ENCODE data around the gene DNAJB8. TPM values are rescaled to one million over a fixed set of nuclear protein-coding genes. Genes with fewer than 3 reads are reported as not detected.

The DNAJB8 gene
- total RNA-seq, 2 experiments from 2014 or later = not detected

DNA sequence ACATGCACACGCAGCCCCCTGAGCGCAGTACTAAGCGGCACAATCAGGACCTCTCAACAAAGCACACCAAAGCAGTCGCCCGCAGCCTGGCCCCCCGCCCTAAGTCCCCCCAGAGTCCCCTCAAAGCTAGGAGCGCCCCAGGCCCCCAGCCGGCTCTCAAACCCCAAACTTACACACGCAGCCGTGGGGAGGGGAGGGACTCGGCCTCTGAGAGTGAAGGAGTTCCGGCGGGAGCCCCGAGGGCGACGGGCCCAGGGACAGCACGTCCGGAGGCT, 20.8 kb upstream of the DNAJB8 start:
- no peak overlapping the region for H3K4me3 ChIP-seq (ENCODE audit: low read depth, low read length, poor library complexity, severe bottlenecking)

DNA sequence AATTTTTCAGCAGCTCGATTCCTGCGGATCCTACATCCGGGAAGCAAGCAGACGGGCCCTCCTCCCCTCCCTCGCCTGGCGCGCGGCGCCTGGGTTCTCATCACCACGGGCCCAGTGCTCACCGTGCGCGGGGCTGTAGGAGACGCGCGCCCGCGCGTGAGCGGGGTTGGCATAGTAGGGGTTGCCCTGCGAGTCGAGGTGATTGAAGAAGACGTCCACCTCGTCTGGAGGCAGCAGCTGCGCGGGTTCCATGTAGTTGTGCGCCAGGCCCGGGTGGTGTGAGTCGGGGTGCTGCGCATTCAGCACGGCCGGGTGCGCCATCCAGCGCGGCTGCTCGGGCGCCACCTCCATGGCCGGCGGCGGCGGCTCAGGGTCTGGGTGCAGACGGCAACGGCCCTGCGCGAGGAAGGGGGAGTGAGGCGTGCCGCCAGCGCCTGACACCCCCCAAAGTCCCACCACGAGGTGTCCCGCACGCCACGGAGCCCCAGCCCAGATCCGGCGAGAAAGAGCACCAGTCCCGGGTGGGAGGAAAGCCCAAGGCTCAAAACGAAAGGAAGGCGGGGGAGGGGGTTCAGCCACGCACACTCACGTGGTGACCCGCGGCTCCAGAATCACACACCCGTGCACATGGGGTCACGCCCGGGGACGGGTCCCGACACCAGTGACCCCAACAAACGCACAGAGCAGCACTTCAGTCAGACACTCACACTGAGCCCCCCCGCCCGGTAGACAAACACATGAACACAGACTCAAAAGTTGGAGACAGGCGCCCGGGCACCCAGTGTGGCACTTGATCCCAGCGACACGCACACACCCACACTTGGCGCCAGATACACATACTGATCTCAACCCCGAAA, 20.2 kb upstream of the DNAJB8 start:
- ChIA-PET POLR2A (no interaction called here), CTCF (ENCODE audit: unreplicated experiment) (no interaction called here)
- BruUV-seq (replicated peaks) = no TSS peak
- Histone ChIP-seq H3K4me3 (ENCODE audit: low read depth, low read length, poor library complexity, severe bottlenecking) (no peak overlapping the region), H3K9me3 (ENCODE audit: low read length) (no peaks in the 10 kb centered on the region), H3K4me1 (ENCODE audit: insufficient read depth, low read length, poor library complexity, severe bottlenecking) (no peaks in the 10 kb centered on the region), H2AFZ (ENCODE audit: low read length) (no peak overlapping the region), H3K9me2 (ENCODE audit: insufficient read depth, low read length) (no peaks in the 10 kb centered on the region), H4K20me1 (ENCODE audit: insufficient read depth, low read length) (no peaks in the 10 kb centered on the region; the same call in 1 of the 2 replicates), H3K27ac (ENCODE audit: low read depth, low read length, poor library complexity, severe bottlenecking) (no peak overlapping the region), H3K79me2 (ENCODE audit: insufficient read depth, low read depth, low read length) (no peaks in the 10 kb centered on the region), H3K36me3 (ENCODE audit: insufficient read depth, low read length) (no peaks in the 10 kb centered on the region), H3K4me2 (ENCODE audit: low read length) (no peak overlapping the region)
- TF ChIP-seq, protein P1, sequence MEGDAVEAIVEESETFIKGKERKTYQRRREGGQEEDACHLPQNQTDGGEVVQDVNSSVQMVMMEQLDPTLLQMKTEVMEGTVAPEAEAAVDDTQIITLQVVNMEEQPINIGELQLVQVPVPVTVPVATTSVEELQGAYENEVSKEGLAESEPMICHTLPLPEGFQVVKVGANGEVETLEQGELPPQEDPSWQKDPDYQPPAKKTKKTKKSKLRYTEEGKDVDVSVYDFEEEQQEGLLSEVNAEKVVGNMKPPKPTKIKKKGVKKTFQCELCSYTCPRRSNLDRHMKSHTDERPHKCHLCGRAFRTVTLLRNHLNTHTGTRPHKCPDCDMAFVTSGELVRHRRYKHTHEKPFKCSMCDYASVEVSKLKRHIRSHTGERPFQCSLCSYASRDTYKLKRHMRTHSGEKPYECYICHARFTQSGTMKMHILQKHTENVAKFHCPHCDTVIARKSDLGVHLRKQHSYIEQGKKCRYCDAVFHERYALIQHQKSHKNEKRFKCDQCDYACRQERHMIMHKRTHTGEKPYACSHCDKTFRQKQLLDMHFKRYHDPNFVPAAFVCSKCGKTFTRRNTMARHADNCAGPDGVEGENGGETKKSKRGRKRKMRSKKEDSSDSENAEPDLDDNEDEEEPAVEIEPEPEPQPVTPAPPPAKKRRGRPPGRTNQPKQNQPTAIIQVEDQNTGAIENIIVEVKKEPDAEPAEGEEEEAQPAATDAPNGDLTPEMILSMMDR (conservative IDR thresholded peaks at IDR 0.05; ENCODE audit: low read length) = no peak
- TF ChIP-seq EZH2phosphoT487 (IDR thresholded peaks at IDR 0.05; ENCODE audit: borderline replicate concordance, low read depth, low read length) = no peak
- intact Hi-C loops (cut with micrococcal nuclease; ENCODE audit: unreplicated experiment) = no loop called here
- DNase-seq (ENCODE audit: low spot score) = no peak

More for the DNA sequence above, 20.8 kb upstream of the DNAJB8 start:
- no peaks in the 10 kb centered on the region for H3K36me3 ChIP-seq (ENCODE audit: insufficient read depth, low read length)
- no peaks in the 10 kb centered on the region for H3K4me1 ChIP-seq (ENCODE audit: insufficient read depth, low read length, poor library complexity, severe bottlenecking)
- CTCF ChIA-PET (ENCODE audit: unreplicated experiment) = no interaction called here
- no peaks in the 10 kb centered on the region; the same call in 1 of the 2 replicates for H4K20me1 ChIP-seq (ENCODE audit: insufficient read depth, low read length)
- no peak overlapping the region for H3K4me2 ChIP-seq (ENCODE audit: low read length)
- H3K27ac ChIP-seq (ENCODE audit: low read depth, low read length, poor library complexity, severe bottlenecking) = no peak overlapping the region
- TF ChIP-seq, protein P1 (conservative IDR thresholded peaks at IDR 0.05; ENCODE audit: low read length) = no peak
- no peak for TF ChIP-seq EZH2phosphoT487 (IDR thresholded peaks at IDR 0.05; ENCODE audit: borderline replicate concordance, low read depth, low read length)
- no peak for DNase-seq (ENCODE audit: low spot score)
- no peaks in the 10 kb centered on the region for H3K9me2 ChIP-seq (ENCODE audit: insufficient read depth, low read length)
- POLR2A ChIA-PET = no interaction called here
- intact Hi-C loops (cut with micrococcal nuclease; ENCODE audit: unreplicated experiment) = no loop called here
- no peaks in the 10 kb centered on the region for H3K9me3 ChIP-seq (ENCODE audit: low read length)
- H2AFZ ChIP-seq (ENCODE audit: low read length) = no peak overlapping the region
- H3K79me2 ChIP-seq (ENCODE audit: insufficient read depth, low read depth, low read length) = no peaks in the 10 kb centered on the region
- BruUV-seq (replicated peaks) = no TSS peak

DNA sequence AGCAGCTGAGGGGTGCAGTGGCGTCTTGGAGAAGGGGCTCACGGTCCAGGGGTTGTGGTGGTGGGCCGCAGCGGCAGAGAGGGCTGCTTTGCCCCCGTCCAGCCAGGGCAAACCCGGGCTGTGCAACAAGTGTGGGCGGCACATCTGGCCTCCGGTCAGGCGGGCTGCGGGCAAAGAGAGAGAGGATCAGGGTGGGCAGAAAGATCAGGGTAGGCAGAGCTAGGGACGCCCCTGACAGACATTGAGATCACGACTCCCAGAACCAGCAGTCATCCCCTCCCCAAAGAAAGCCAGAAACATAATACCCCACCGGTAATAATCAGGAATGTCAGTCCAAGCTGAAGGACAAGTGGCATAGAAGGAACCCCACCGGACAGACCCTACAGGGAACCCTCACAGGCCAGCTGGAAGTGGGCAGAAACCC, 19.5 kb upstream of the DNAJB8 start:
- no peak overlapping the region for H3K4me2 ChIP-seq (ENCODE audit: low read length)
- H3K79me2 ChIP-seq (ENCODE audit: insufficient read depth, low read depth, low read length) = no peaks in the 10 kb centered on the region
- H4K20me1 ChIP-seq (ENCODE audit: insufficient read depth, low read length) = no peaks in the 10 kb centered on the region; the same call in 1 of the 2 replicates
- BruUV-seq (replicated peaks) = no TSS peak
- no peaks in the 10 kb centered on the region for H3K4me1 ChIP-seq (ENCODE audit: insufficient read depth, low read length, poor library complexity, severe bottlenecking)
- TF ChIP-seq EZH2phosphoT487 (IDR thresholded peaks at IDR 0.05; ENCODE audit: borderline replicate concordance, low read depth, low read length) = no peak
- TF ChIP-seq, protein P1 (conservative IDR thresholded peaks at IDR 0.05; ENCODE audit: low read length) = no peak
- ChIA-PET CTCF (ENCODE audit: unreplicated experiment) (interaction anchor here (0.6 kb wide), 1 partner anchor 62 kb away, joined by 3 read pairs; no protein-coding TSS in a partner anchor), POLR2A (no interaction called here)
- H3K9me3 ChIP-seq (ENCODE audit: low read length) = no peaks in the 10 kb centered on the region
- DNase-seq (ENCODE audit: low spot score) = no peak
- no peaks in the 10 kb centered on the region for H3K9me2 ChIP-seq (ENCODE audit: insufficient read depth, low read length)
- H3K27ac ChIP-seq (ENCODE audit: low read depth, low read length, poor library complexity, severe bottlenecking) = no peak overlapping the region
- no peak overlapping the region for H2AFZ ChIP-seq (ENCODE audit: low read length)
- no peak overlapping the region for H3K4me3 ChIP-seq (ENCODE audit: low read depth, low read length, poor library complexity, severe bottlenecking)
- no peaks in the 10 kb centered on the region for H3K36me3 ChIP-seq (ENCODE audit: insufficient read depth, low read length)
- intact Hi-C loops (cut with micrococcal nuclease; ENCODE audit: unreplicated experiment) = no loop called here
